T-helper 1 cell treated with Interleukin-12 subunit alpha and Interleukin-12 subunit beta and Interleukin-4 antibody, amounts not matched to agents 30 μg/mL and 1 μg/mL, for 36 hours (primary cell): Measurements from ENCODE around the gene ABCC6.
"Not testable (repeated sequence)": the region's sequence is repeated elsewhere in the genome, so short reads cannot be mapped to it uniquely, and the experiment has no call there.

Experiments
- H3K27ac Mint-ChIP-seq: one replicate; pipeline ENCODE4 v1.8.0; 2021; ENCODE audit warnings: mild to moderate bottlenecking, mixed read lengths
- H3K27me3 Mint-ChIP-seq: one replicate; pipeline ENCODE4 v1.8.0; 2021; ENCODE audit warnings: low read depth, mixed read lengths
- H3K36me3 Mint-ChIP-seq: one replicate; pipeline ENCODE4 v1.8.0; 2021; ENCODE audit warnings: low read depth, mixed read lengths
- H3K4me1 Mint-ChIP-seq: one replicate; pipeline ENCODE4 v1.8.0; 2021; ENCODE audit warnings: low read depth, mixed read lengths
- H3K4me3 Mint-ChIP-seq: one replicate; pipeline ENCODE4 v1.8.0; 2021; ENCODE audit warnings: mild to moderate bottlenecking, moderate library complexity, mixed read lengths
- H3K9me3 Mint-ChIP-seq: one replicate; pipeline ENCODE4 v1.8.0; 2021; ENCODE audit warnings: mixed read lengths

ABCC6 gene

DNA sequence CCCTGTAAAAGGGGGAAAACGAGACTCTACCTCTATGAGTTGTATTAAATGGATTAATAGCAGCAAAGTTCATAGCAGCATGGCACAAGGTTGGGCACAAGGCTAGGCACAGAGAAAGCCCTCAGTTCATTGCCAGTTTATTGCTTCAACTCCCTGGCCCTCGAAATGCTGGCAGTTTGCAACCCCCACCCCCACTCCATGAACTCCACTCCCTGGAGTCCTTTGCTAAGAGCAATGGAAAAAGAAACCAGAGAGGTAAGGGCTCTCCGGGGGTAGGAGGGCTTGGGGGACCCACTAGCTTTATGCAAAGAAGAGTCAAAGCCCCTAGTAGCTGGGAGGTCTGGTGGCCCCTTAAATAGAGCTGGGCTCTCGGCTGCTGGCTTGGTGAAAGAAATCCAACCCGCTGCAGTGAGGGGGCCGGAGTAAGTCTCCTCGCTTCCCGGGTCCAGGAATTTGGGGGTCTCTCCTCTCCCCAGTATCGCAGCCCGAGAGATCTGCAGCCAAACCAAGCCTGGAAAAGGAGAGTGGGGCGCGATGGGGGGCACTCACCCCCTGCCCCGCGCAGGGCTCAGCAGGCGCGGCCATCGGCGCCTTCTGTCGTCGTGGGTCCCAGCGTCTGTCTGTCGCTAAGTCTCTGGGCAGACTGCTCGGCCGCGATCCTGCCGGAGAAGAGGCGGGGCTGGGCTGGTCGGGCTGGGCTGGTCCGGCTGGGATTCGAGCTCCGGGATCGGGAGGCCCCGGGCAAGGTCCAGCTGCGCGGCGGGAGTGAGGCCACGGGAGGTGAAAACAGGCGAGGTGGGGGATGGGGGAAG, at the start of gene ABCC6:
TSS of gene ABCC6 (minus strand) at position 645 of the 812 bp plus-strand sequence. CDS start at position 585, 60 bp downstream.
- H3K4me1 Mint-ChIP-seq, H3K4me3 Mint-ChIP-seq, H3K9me3 Mint-ChIP-seq, H3K36me3 Mint-ChIP-seq, H3K27ac Mint-ChIP-seq, H3K27me3 Mint-ChIP-seq: not testable (repeated sequence)

DNA sequence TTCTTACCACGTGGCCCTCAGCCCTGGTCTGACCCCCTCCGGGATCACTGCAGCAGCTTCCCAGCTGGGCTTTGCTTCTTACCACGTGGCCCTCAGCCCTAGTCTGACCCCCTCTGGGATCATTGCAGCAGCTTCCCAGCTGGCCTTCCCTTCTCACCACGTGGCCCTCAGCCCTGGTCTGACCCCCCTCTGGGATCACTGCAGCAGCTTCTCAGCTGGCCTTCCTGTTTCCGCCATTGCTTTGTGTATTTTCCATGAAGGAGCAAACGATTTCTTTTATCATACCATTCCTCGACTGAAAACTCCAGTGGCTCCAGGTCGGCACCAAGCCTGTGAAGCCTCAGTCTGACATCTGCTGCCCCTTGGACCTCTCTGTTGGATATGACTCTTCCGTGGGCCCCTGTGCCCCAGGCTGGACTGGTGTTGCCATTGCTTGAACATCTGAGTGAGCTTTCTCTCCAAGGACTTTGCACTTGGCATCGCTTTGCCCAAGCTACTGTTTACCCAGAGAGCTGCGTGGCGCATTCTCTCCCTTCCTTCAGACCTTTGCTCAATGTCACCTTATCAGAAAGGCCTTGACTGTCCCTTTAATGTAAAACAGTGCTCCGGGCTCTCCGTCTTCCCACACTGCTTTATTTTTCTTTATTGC, 49.4 kb upstream of the ABCC6 start:
- H3K9me3 Mint-ChIP-seq, H3K27ac Mint-ChIP-seq, H3K36me3 Mint-ChIP-seq, H3K4me1 Mint-ChIP-seq, H3K4me3 Mint-ChIP-seq, H3K27me3 Mint-ChIP-seq: not testable (repeated sequence)

DNA sequence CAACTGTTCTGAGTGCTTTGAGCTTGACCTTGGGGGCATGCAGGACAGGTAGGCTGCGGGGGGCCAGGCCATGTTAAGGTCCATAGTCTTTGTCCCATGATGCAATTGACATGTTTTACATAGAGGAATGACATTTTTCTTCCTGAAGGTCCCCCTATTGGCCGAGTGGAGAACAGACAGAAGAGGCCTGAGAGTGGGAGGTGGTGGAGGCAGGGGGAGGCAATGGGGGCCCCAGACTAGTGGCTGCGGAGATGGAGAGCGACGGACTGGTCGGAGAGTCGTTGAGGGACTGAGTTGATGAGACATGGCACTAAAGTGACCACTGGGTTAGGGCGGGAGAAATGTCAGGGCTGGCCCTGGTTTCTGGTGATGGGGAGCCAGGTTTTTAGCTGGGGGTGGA, 48.4 kb upstream of the ABCC6 start:
- not testable (repeated sequence) for H3K4me1 Mint-ChIP-seq, H3K27ac Mint-ChIP-seq, H3K27me3 Mint-ChIP-seq, H3K36me3 Mint-ChIP-seq, H3K4me3 Mint-ChIP-seq, H3K9me3 Mint-ChIP-seq

DNA sequence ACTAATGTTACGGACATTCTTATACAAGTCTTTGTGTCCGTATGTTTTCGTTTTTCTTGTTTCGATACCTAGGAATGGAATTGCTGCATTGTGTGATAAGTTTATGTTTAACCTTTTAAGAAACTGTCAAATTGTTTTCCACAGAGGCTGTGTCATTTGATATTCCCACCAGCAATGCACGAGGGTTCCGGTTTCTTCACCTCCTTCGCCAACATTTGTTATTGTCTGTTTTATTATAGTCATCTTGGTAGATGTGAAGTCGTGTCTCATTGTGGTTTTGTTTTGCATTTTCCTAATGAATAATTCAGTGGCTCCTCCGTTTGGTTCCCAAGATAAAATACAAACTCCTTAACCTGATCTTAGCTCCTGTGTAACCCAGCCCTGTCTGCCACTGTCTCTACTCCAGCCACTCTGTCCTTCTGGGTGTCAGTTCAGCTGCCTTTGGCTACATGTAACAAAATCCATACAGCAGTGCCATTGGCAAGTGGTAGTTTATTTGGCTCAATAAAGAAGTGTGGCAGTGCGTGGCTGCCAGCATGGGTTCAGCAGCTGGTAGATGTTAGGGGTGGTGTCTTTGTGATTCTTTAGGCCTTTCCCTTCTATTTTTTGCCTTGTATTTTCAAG, 45.0 kb upstream of the ABCC6 start:
- not testable (repeated sequence) for H3K27ac Mint-ChIP-seq, H3K9me3 Mint-ChIP-seq, H3K27me3 Mint-ChIP-seq, H3K4me1 Mint-ChIP-seq, H3K36me3 Mint-ChIP-seq, H3K4me3 Mint-ChIP-seq

DNA sequence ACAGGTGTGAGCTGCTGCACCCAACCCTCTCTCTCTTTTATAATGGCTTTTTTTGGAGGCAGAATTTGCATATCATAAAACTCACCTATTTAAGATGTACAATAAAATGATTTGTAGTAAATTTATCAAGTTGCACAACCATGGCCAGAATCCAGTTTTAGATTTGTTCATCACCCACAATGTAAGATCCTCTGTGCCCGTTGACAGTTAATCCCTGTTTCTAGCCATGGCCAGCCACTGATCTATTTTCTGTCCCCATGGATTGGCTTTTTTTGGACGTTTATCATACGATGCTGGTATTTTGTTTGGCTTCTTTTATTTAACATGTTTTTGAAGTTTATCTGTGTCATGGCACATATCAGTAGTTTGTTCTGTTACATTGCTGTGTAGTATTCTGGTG, 44.4 kb upstream of the ABCC6 start:
- H3K4me1 Mint-ChIP-seq, H3K27me3 Mint-ChIP-seq, H3K9me3 Mint-ChIP-seq, H3K36me3 Mint-ChIP-seq, H3K4me3 Mint-ChIP-seq, H3K27ac Mint-ChIP-seq: not testable (repeated sequence)

DNA sequence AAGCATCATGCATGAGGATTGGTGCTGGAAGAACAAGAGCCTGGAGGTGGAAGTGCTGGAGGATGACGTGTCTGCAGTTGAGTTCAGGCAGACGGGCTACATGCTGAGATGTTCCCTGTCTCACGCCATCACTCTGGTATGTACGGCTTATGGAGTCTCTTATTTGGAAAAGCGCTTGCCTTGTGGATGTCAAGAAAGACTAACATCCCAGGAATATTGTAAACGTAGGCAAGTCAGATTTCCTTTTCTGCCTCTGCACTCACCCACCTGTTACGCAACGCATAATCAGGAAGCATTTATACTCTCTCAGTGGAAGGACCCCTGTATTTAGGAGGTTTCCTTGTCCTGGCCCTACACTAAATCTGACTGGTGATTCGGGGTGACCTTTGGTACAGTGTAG, 41.8 kb upstream of the ABCC6 start:
- H3K36me3 Mint-ChIP-seq, H3K4me3 Mint-ChIP-seq, H3K9me3 Mint-ChIP-seq, H3K4me1 Mint-ChIP-seq, H3K27ac Mint-ChIP-seq, H3K27me3 Mint-ChIP-seq: not testable (repeated sequence)

DNA sequence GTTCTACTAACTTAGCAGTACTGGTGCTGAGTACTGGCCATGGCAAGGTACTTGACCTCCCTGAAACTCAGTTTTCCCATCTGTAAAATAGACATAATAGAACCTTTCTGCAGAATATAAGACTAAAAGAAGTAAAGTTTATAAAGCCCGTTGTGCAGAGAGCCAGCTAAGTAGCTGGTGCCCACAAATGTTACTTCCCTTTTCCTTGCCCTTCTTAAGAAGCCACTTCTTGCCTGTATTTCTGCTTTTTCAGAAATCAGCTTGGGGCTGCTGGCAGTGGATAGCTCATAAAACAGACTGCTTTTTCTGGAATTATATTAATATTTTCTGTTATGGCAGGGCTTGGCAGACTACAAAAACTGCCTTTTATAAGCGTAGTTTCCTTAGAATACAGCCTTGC, 40.7 kb upstream of the ABCC6 start:
- not testable (repeated sequence) for H3K4me1 Mint-ChIP-seq, H3K27me3 Mint-ChIP-seq, H3K4me3 Mint-ChIP-seq

DNA sequence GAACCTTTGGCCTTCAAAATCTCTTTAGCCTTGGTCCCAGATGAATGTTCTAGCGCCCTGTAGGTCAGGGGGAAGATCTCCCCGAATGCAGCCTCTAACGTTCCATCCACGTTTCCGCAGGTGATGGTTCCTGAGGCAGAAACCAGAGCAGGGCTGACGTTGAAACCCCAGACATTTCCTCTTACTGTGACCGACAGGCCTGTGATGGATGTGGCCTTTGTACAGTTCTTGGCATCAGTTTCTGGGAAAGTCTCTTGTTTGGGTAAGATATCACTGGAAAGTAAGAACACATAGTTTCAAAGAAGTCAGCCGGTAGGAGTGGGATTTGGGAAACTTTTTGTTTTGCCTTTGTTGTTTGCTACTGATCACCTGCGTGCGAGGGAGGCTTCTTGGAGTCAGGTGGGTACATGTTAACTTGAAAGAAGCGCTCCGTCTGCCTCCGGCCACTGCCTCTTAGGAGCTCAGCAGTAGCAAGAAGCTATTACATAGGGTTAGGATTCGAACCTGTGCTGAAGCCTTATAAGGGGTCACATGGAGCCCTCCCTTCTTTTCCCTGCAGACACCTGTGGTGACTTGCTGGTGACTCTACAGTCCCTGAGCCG, 39.8 kb upstream of the ABCC6 start:
- H3K4me1 Mint-ChIP-seq, H3K4me3 Mint-ChIP-seq, H3K36me3 Mint-ChIP-seq, H3K9me3 Mint-ChIP-seq, H3K27ac Mint-ChIP-seq, H3K27me3 Mint-ChIP-seq: not testable (repeated sequence)

More for the DNA sequence above, 40.7 kb upstream of the ABCC6 start:
- not testable (repeated sequence) for H3K36me3 Mint-ChIP-seq, H3K9me3 Mint-ChIP-seq, H3K27ac Mint-ChIP-seq

DNA sequence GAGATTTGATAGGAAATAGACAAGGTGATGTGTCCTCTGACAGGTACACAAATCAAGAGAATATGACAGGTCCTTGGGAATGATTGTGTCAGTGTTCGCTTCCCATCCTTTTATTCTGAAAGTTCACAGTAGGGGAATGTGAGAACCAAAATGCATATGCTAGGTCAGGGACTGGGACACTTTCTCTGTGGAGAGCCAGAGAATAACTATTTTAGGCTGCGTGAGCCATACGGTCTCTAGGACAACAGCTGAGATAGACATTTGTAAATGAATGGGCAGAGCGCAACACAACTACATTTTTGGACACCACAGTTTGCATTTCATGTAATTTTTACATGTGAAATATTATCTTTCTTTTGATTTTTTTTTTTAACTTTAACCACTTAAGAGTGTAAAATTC, 36.7 kb upstream of the ABCC6 start:
- not testable (repeated sequence) for H3K4me1 Mint-ChIP-seq, H3K9me3 Mint-ChIP-seq, H3K27me3 Mint-ChIP-seq, H3K36me3 Mint-ChIP-seq, H3K4me3 Mint-ChIP-seq, H3K27ac Mint-ChIP-seq

DNA sequence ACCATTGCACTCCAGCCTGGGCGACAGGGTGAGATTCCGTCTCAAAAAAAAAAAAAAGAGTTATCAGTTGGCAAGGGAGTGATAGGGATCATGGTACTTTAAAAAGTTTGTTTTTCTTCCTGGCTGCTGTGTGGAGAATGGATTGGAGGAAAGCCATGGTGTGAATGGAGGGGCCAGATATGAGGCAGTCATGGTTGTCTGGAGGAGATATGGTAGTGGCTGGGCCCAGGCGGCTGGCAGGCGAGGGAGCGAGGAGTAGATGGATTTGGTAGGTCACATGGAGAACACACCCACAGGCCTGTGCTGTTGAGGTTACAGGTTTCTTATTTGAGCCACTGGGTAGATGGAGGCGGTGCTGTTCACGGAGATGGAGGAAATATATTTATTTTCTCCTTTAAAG, 35.5 kb upstream of the ABCC6 start:
- not testable (repeated sequence) for H3K36me3 Mint-ChIP-seq, H3K27me3 Mint-ChIP-seq, H3K27ac Mint-ChIP-seq, H3K4me3 Mint-ChIP-seq, H3K9me3 Mint-ChIP-seq, H3K4me1 Mint-ChIP-seq

DNA sequence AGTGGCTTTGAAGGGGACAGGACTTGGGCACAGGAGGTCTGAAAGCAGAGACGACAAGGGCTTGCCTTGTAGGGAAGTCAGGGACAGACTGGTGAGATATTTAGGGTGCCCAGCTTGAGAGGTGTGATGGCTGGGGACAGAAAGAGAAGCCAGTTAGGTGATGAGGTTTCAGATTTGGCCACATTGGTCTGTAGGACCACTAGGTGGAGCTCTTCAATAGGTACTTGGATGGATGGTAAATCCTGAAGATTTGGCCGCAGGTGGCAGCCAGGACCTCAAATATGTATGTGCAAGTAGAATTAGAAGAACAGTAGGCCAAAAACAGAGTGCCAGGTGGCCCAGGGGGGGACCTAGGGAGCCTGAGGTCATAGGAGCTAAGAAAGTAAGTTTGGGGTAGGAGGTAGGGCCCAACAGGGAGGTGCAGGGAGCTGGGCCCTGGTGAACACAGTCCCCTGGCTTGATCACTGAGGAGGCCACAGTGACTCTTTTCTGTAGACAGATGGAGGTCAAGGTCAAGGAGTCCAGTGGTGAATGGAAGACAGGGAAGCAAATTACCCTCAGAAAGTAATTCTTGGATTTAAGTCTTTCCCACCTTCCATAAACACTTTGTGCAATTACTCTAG, 34.1 kb upstream of the ABCC6 start:
- H3K9me3 Mint-ChIP-seq, H3K4me3 Mint-ChIP-seq, H3K27me3 Mint-ChIP-seq, H3K36me3 Mint-ChIP-seq, H3K4me1 Mint-ChIP-seq, H3K27ac Mint-ChIP-seq: not testable (repeated sequence)

DNA sequence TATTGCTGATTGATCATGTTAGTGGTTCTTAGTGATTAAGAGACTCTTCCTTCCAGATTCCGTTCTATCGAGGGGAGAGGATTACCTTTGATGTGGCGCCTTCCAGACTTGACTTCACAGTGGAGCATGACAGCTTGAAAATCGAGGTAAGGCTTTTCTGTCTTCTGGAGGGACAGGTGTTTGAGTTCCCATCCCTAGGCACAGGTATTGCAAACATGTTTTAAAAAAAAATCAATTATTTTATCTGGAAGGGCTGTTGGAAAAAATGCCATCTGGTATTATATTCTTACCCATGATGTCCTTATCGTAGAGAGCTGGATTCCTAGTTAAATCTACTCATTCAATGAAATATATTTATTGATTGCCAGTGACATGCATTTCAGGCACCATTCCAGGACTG, 29.1 kb upstream of the ABCC6 start:
- H3K4me1 Mint-ChIP-seq, H3K27ac Mint-ChIP-seq, H3K27me3 Mint-ChIP-seq, H3K4me3 Mint-ChIP-seq, H3K9me3 Mint-ChIP-seq, H3K36me3 Mint-ChIP-seq: not testable (repeated sequence)

DNA sequence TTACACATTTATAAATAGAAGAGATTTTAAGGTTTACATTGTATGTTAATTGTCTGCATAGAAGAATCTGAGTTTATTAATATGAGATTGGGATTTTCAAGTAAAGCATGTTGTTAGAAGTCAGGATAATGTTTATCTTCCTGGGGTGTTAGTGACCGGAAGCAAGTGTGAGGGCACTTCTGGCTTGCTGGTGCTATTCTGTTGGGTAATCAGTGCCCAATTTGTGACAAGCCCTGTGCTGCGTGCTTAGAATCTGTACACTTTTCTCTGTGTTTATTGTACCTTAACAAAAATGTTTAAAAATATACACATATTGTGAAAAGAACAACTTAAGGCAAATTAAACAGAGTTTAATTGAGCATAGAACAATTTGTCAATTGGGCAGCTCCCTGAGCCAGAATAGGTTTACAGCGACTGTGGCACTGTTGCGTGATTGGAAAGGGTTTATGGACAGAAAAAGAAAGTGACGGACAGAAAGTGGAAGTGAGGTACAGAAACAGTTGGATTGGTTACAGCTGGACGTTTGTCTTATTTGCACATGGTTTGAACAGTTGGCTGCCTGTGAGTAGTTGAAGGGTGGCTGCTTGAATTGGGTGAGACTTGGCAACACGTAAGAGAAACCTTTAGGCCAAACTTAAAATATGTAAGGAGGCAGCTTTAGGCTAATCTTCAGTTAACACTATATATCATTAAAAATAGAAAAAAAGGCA, 26.5 kb upstream of the ABCC6 start:
- H3K9me3 Mint-ChIP-seq, H3K4me3 Mint-ChIP-seq, H3K27me3 Mint-ChIP-seq, H3K4me1 Mint-ChIP-seq, H3K27ac Mint-ChIP-seq, H3K36me3 Mint-ChIP-seq: not testable (repeated sequence)

DNA sequence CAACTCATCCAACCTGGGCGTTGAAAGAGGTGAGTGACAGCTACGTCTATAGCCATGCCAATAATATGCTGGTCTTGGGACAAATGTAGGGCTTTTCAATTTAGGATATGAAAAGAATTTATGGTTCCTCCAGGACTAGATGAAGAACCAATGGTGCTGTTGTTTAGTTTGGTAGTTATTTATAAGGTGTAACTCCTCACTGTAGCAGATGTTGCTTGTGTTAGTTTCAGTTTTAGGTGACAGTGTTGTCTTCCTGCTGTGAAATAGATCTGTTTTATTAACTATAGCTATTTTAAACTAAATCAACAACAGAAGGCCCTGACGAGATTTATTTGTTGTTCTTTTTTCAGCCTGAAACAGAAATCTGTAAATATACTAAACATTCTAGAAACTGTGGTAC, 24.1 kb upstream of the ABCC6 start:
- H3K36me3 Mint-ChIP-seq, H3K27me3 Mint-ChIP-seq, H3K27ac Mint-ChIP-seq, H3K4me1 Mint-ChIP-seq, H3K4me3 Mint-ChIP-seq, H3K9me3 Mint-ChIP-seq: not testable (repeated sequence)
